H1 (cell line): ENCODE measurements around the gene DCDC2C. TPM values are rescaled to one million over a fixed set of nuclear protein-coding genes. Genes with fewer than 3 reads are reported as not detected.

Experiments
- CTCF ChIA-PET: fragments of 300-600 bp; sonication (Branson Sonifier 250); formaldehyde crosslinking; loops from one replicate; lab custom pipeline; 2021; ENCODE audit not compliant: partially characterized antibody; lab: Charles Lee
- POLR2A ChIA-PET: fragments of 300-600 bp; sonication (Branson Sonifier 250); formaldehyde crosslinking; loops from one replicate; lab custom pipeline; 2021; ENCODE audit warnings: inconsistent platforms; ENCODE audit not compliant: partially characterized antibody; lab: Charles Lee
- DNase-seq, 2 experiments: peaks; one replicate each; pipeline versions ENCODE4 v3.0.0 to v3.0.0-alpha.2; 2010 to 2022; ENCODE audit warnings: low spot score in 2 of 2, low read depth in 1 of 2, mixed read lengths in 1 of 2
- FAIRE-seq: peaks from 2 replicates; lab custom pipeline; 2011; peaks lifted over from hg19 to GRCh38; lab: Jason Lieb, UNC
- H2AFZ ChIP-seq: 2 replicates; pipeline ENCODE4 v1.8.1; 2012; ENCODE audit warnings: low read length, inconsistent platforms
- H2AK5ac ChIP-seq: 2 replicates; pipeline ENCODE4 v1.6.1; 2013; ENCODE audit warnings: low read depth, low read length
- H2BK120ac ChIP-seq: replicated peaks from 2 replicates; pipeline ENCODE3; 2013; ENCODE audit warnings: low read depth, low read length, inconsistent platforms
- H2BK12ac ChIP-seq: 2 replicates; pipeline ENCODE4 v1.6.1; 2013; ENCODE audit warnings: low read depth, low read length
- H2BK15ac ChIP-seq: 2 replicates; pipeline ENCODE4 v1.6.1; 2013; ENCODE audit warnings: low read length
- H2BK20ac ChIP-seq: 2 replicates; pipeline ENCODE4 v1.6.1; 2013; ENCODE audit warnings: low read length
- H2BK5ac ChIP-seq: 2 replicates; pipeline ENCODE4 v1.6.1; 2013; ENCODE audit warnings: low read depth, low read length
- H3K14ac ChIP-seq: 2 replicates; pipeline ENCODE4 v1.6.1; 2013; ENCODE audit warnings: inconsistent platforms; ENCODE audit not compliant: insufficient read length
- H3K18ac ChIP-seq: 2 replicates; pipeline ENCODE4 v1.6.1; 2013; ENCODE audit warnings: low read length; ENCODE audit errors: extremely low read depth
- H3K23ac ChIP-seq: 2 replicates; pipeline ENCODE4 v1.6.1; 2013; ENCODE audit warnings: inconsistent platforms; ENCODE audit not compliant: insufficient read length
- H3K23me2 ChIP-seq: 2 replicates; pipeline ENCODE4 v1.6.1; 2013; ENCODE audit warnings: low read depth, low read length
- H3K27ac ChIP-seq: 2 replicates; pipeline ENCODE4 v1.6.1; 2011; ENCODE audit warnings: low read depth, low read length, inconsistent platforms
- H3K27me3 ChIP-seq, 4 experiments: replicated peaks in 1 of 4; 1 replicate in 1 of 4; 2 replicates in 3 of 4; pipeline versions ENCODE4 v1.6.1 to v1.8.1; 2011 to 2013; ENCODE audit warnings: low read length in 3 of 4, mild to moderate bottlenecking in 3 of 4, inconsistent platforms in 2 of 4, mixed read lengths in 2 of 4, moderate library complexity in 1 of 4; ENCODE audit not compliant: control insufficient read depth in 3 of 4, insufficient read depth in 3 of 4; ENCODE audit errors: extremely low read depth in 1 of 4
- H3K36me3 ChIP-seq, 4 experiments: 2 replicates each; pipeline versions ENCODE4 v1.6.1 to v1.8.1; 2011 to 2013; ENCODE audit warnings: mild to moderate bottlenecking in 4 of 4, low read length in 3 of 4, moderate library complexity in 2 of 4, control low read depth in 1 of 4, inconsistent platforms in 1 of 4; ENCODE audit not compliant: insufficient read depth in 4 of 4, control insufficient read depth in 2 of 4
- H3K4ac ChIP-seq: replicated peaks from 2 replicates; pipeline ENCODE3; 2013; ENCODE audit warnings: low read length, low read depth, mixed read lengths, inconsistent platforms; ENCODE audit not compliant: insufficient read length
- H3K4me1 ChIP-seq, 4 experiments: replicated peaks in 1 of 4; 1 replicate in 1 of 4; 2 replicates in 3 of 4; pipeline versions ENCODE4 v1.6.1 to v1.8.1; 2011 to 2013; ENCODE audit warnings: low read length in 3 of 4, inconsistent platforms in 2 of 4, mixed read lengths in 1 of 4; ENCODE audit not compliant: insufficient read depth in 4 of 4, control insufficient read depth in 3 of 4
- H3K4me2 ChIP-seq, 2 experiments: 2 replicates each; pipeline versions ENCODE4 v1.6.1 to v1.8.1; 2011 to 2013; ENCODE audit warnings: low read depth in 2 of 2, low read length in 2 of 2, control low read depth in 1 of 2, inconsistent platforms in 1 of 2, mild to moderate bottlenecking in 1 of 2; ENCODE audit not compliant: insufficient read depth in 1 of 2
- H3K4me3 ChIP-seq, 4 experiments: fragments of 200-600, 300-600 bp in 1 of 4; sonication (generic), shearing (Covaris generic), sonication (Bioruptor Twin) in 1 of 4; 2 replicates each; pipeline versions ENCODE4 v1.5.1 to v1.8.1; 2011 to 2016; ENCODE audit warnings: low read length in 4 of 4, low read depth in 3 of 4, control low read depth in 2 of 4, inconsistent platforms in 2 of 4, mild to moderate bottlenecking in 2 of 4, mixed read lengths in 1 of 4, moderate library complexity in 1 of 4; ENCODE audit not compliant: insufficient read depth in 2 of 4; ENCODE audit errors: extremely low read depth in 1 of 4
- H3K56ac ChIP-seq: replicated peaks from 2 replicates; pipeline ENCODE3; 2013; ENCODE audit warnings: low read depth, mild to moderate bottlenecking, mixed read lengths, low read length, inconsistent platforms; ENCODE audit not compliant: insufficient read length
- H3K79me1 ChIP-seq: 2 replicates; pipeline ENCODE4 v1.6.1; 2013; ENCODE audit warnings: low read depth, low read length, control low read depth
- H3K79me2 ChIP-seq, 2 experiments: 2 replicates each; pipeline versions ENCODE4 v1.6.1 to v1.8.1; 2012 to 2013; ENCODE audit warnings: low read length in 2 of 2, mild to moderate bottlenecking in 2 of 2, inconsistent platforms in 1 of 2; ENCODE audit not compliant: insufficient read depth in 2 of 2, control insufficient read depth in 1 of 2
- H3K9ac ChIP-seq, 4 experiments: replicated peaks in 1 of 4; 1 replicate in 1 of 4; 2 replicates in 3 of 4; pipeline versions ENCODE4 v1.6.1 to v1.8.1; 2011 to 2013; ENCODE audit warnings: low read depth in 3 of 4, low read length in 3 of 4, control low read depth in 2 of 4, mild to moderate bottlenecking in 2 of 4, moderate library complexity in 2 of 4, inconsistent platforms in 1 of 4; ENCODE audit errors: extremely low read depth in 1 of 4
- H3K9me3 ChIP-seq, 2 experiments: 2 replicates each; pipeline versions ENCODE4 v1.6.1 to v1.8.1; 2012 to 2013; ENCODE audit warnings: mild to moderate bottlenecking in 2 of 2, moderate library complexity in 2 of 2, control low read depth in 1 of 2, inconsistent platforms in 1 of 2, low read depth in 1 of 2, low read length in 1 of 2, mixed read lengths in 1 of 2; ENCODE audit not compliant: insufficient read depth in 2 of 2
- H4K20me1 ChIP-seq, 2 experiments: replicated peaks in 1 of 2; 2 replicates each; pipeline versions ENCODE3 to v1.8.1; 2011 to 2013; ENCODE audit warnings: inconsistent platforms in 2 of 2, low read length in 2 of 2, mild to moderate bottlenecking in 1 of 2; ENCODE audit not compliant: insufficient read depth in 2 of 2, control insufficient read depth in 1 of 2
- H4K5ac ChIP-seq: 2 replicates; pipeline ENCODE4 v1.6.1; 2013; ENCODE audit warnings: low read length, low read depth, mixed read lengths, inconsistent platforms; ENCODE audit not compliant: insufficient read length
- H4K8ac ChIP-seq: 2 replicates; pipeline ENCODE4 v1.8.0; 2013; ENCODE audit warnings: mild to moderate bottlenecking, moderate library complexity, low read length, inconsistent platforms; ENCODE audit not compliant: insufficient read depth; ENCODE audit errors: extremely low read depth
- H4K91ac ChIP-seq: replicated peaks from 2 replicates; pipeline ENCODE3; 2013; ENCODE audit warnings: low read length, mixed read lengths, inconsistent platforms; ENCODE audit not compliant: insufficient read length
- BACH1 ChIP-seq: IDR thresholded peaks from 2 replicates; pipeline ENCODE4 v1.6.1; 2012; ENCODE audit warnings: low read length, improper control_type of control experiment
- E2F6 ChIP-seq: IDR thresholded peaks from 2 replicates; pipeline ENCODE4 v1.6.1; 2012; ENCODE audit warnings: inconsistent platforms
- FOSL1 ChIP-seq: IDR thresholded peaks from 2 replicates; pipeline ENCODE4 v1.6.1; 2011; ENCODE audit warnings: mild to moderate bottlenecking, low read depth, low read length, moderate library complexity; ENCODE audit not compliant: insufficient read depth
- KDM5A ChIP-seq: fragments of 200-600 bp; IDR thresholded peaks from 2 replicates; pipeline ENCODE4 v1.7.1; 2012; ENCODE audit warnings: mild to moderate bottlenecking, low read length, inconsistent platforms, mixed read lengths
- RBBP5 ChIP-seq: IDR thresholded peaks from 2 replicates; pipeline ENCODE4 v1.7.1; 2012; ENCODE audit warnings: low read depth, mild to moderate bottlenecking, inconsistent platforms, low read length, moderate library complexity, borderline replicate concordance
- SAP30 ChIP-seq: fragments of 300-600 bp; sonication (generic); IDR thresholded peaks from 2 replicates; pipeline ENCODE4 v1.7.1; 2012; ENCODE audit warnings: low read length, moderate library complexity, mild to moderate bottlenecking, inconsistent platforms; ENCODE audit not compliant: insufficient read depth, insufficient replicate concordance
- SP4 ChIP-seq: IDR thresholded peaks from 2 replicates; pipeline ENCODE4 v1.6.1; 2012; ENCODE audit warnings: low read length, inconsistent platforms
- TAF1 ChIP-seq: IDR thresholded peaks from 2 replicates; pipeline ENCODE4 v1.6.1; 2011; ENCODE audit warnings: mild to moderate bottlenecking, low read depth, low read length
- USF2 ChIP-seq: IDR thresholded peaks from 2 replicates; pipeline ENCODE4 v1.6.1; 2011; ENCODE audit warnings: low read length, improper control_type of control experiment
- WGBS, 2 experiments: shearing (Covaris generic) in 1 of 2; methylation state at CpG; one replicate each; pipeline versions ENCODE4 v1.1.6 to v1.1.7; 2013 to 2015; ENCODE audit warnings: low lambda C conversion rate in 2 of 2, mixed read lengths in 2 of 2, inconsistent platforms in 1 of 2, low coverage in 1 of 2, missing lambda C conversion rate in 1 of 2; ENCODE audit not compliant: insufficient replicate concordance in 2 of 2, insufficient coverage in 1 of 2, insufficient read length in 1 of 2; ENCODE audit errors: extremely low coverage in 1 of 2, missing lambda C conversion rate in 1 of 2; 5-methylcytosine and 5-hydroxymethylcytosine counted together
- polyA plus RNA-seq, 7 experiments: library from polyadenylated mRNA; depleted of rRNA in 3 of 7; stranded (reverse) in 5 of 7; unstranded in 2 of 7; fragments of >200 nt in 5 of 7; fragments of 200-250 nt in 2 of 7; gene quantifications; 1 replicate in 5 of 7; 2 replicates in 1 of 7; 4 replicates in 1 of 7; pipeline versions ENCODE4 v1.2.1 to v1.2.3, GENCODE V29; 2011 to 2013; ENCODE audit warnings: missing spikeins in 2 of 7, mixed read lengths in 2 of 7
- total RNA-seq: library from RNA; stranded (reverse); fragmentation: NEBNext Ultra II Directional; extraction: Animal tissue kit (Norgen Biotek cat#: 25700); gene quantifications from 2 replicates; pipeline ENCODE4 v1.2.1, GENCODE V29; 2021

The DCDC2C gene
- total and polyA plus RNA-seq, 2 of the 8 experiments (the other 6 are each of a cell fraction or from before 2014, with no cell fraction given): 0.50 TPM; not detected in 1

- Histone ChIP-seq H3K4me2 (no peak overlapping the region), H3K79me2 (no peaks in the 10 kb centered on the region), H4K20me1 (no peaks in the 10 kb centered on the region), H3K4ac (no peak overlapping the region), H4K91ac (no peak overlapping the region), H3K27me3 (no peaks in the 10 kb centered on the region), H3K23me2 (no peaks in the 10 kb centered on the region), H3K23ac (no peak overlapping the region), H2BK5ac (no peak overlapping the region), H4K5ac (no peak overlapping the region), H2BK20ac (no peak overlapping the region), H4K8ac (no peak overlapping the region), H3K36me3 (no peaks in the 10 kb centered on the region), H3K9me3 (no peaks in the 10 kb centered on the region; a peak in 1 of 4 replicates), H2AFZ (no peak overlapping the region), H3K27ac (no peak overlapping the region), H3K56ac (no peak overlapping the region), H2BK120ac (no peak overlapping the region), H3K79me1 (no peaks in the 10 kb centered on the region), H2AK5ac (no peak overlapping the region), H2BK12ac (no peak overlapping the region), H2BK15ac (no peak overlapping the region), H3K4me3 (no peak overlapping the region), H3K14ac (no peak overlapping the region), H3K18ac (no peak overlapping the region), H3K4me1 (peaks cover 0 to 3% (median 0%) of the 10 kb centered on the region in 4 experiments; a peak in 1 of 7 replicates), H3K9ac (no peak overlapping the region)
- FAIRE-seq: no peak
- ChIA-PET POLR2A (interaction anchor here (0.6 kb wide), 1 partner anchor 1735 kb away, joined by 3 read pairs; no protein-coding TSS in a partner anchor), CTCF (interaction anchor here (1.1 to 1.5 kb wide), 3 partner anchors 13 to 149 kb away, joined by 3 to 10 read pairs (median 3); no protein-coding TSS in a partner anchor)
- DNase-seq: no peak
- TF ChIP-seq TAF1 (no peak), USF2 (no peak), KDM5A (no peak), FOSL1 (no peak), E2F6 (no peak), SP4 (no peak), SAP30 (no peak), RBBP5 (no peak), BACH1 (no peak)
- WGBS, 2 experiments: 95% methylated on average over 15 of the region's 15 CpGs; no CpG with 5 or more reads in 1 of the 2 experiments
These were observed 137.3 kb downstream of the DCDC2C start for GRCh38 chr2:3840611-3841155.
